ENCODE measurements around the gene PDCD6IP. TPM values are rescaled to one million over a fixed set of nuclear protein-coding genes. Genes with fewer than 3 reads are reported as not detected.

PDCD6IP gene
- total and polyA plus RNA-seq, 2 experiments from 2014 or later, result 45.1 to 185 TPM

DNA sequence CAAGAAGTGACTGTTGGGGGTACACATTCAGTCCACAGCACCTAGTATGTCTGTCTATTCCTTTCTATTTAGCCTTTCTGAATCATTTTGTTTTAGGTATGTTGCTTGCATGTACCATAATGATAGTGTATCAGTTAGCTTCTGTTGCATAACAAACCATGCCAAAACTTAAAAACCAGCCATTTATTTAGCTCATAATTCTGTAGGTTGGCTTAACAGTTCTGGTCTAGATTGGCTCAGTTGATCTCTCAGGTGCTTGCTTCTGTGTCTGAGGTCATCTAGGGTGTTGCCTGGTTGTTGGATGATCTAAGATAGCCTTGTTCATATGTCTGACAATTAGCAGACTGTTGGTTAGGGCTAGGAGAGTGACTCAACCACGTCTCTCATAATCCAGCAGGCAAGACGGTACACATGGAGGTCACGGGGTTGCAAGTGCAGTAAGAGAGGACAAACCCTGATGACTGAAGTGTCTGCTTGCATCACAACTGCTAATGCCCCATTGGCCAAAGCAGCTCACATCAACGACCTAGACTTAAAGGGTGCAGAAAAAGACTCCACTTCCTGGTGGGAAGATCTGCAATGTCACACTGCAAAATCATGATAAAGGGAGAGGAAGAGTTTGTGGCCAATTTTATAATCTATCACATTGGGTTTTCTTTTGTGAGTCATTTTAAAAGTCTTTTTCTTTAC is 6.8 kb upstream of the PDCD6IP start (continued):
- TF ChIP-seq, protein P1, sequence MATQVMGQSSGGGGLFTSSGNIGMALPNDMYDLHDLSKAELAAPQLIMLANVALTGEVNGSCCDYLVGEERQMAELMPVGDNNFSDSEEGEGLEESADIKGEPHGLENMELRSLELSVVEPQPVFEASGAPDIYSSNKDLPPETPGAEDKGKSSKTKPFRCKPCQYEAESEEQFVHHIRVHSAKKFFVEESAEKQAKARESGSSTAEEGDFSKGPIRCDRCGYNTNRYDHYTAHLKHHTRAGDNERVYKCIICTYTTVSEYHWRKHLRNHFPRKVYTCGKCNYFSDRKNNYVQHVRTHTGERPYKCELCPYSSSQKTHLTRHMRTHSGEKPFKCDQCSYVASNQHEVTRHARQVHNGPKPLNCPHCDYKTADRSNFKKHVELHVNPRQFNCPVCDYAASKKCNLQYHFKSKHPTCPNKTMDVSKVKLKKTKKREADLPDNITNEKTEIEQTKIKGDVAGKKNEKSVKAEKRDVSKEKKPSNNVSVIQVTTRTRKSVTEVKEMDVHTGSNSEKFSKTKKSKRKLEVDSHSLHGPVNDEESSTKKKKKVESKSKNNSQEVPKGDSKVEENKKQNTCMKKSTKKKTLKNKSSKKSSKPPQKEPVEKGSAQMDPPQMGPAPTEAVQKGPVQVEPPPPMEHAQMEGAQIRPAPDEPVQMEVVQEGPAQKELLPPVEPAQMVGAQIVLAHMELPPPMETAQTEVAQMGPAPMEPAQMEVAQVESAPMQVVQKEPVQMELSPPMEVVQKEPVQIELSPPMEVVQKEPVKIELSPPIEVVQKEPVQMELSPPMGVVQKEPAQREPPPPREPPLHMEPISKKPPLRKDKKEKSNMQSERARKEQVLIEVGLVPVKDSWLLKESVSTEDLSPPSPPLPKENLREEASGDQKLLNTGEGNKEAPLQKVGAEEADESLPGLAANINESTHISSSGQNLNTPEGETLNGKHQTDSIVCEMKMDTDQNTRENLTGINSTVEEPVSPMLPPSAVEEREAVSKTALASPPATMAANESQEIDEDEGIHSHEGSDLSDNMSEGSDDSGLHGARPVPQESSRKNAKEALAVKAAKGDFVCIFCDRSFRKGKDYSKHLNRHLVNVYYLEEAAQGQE (IDR thresholded peaks at IDR 0.05; ENCODE audit: unreplicated experiment), result no peak
- TF ChIP-seq POLR2AphosphoS5 (IDR thresholded peaks at IDR 0.05; ENCODE audit: low read depth), result no peak
- TF ChIP-seq, protein P2, sequence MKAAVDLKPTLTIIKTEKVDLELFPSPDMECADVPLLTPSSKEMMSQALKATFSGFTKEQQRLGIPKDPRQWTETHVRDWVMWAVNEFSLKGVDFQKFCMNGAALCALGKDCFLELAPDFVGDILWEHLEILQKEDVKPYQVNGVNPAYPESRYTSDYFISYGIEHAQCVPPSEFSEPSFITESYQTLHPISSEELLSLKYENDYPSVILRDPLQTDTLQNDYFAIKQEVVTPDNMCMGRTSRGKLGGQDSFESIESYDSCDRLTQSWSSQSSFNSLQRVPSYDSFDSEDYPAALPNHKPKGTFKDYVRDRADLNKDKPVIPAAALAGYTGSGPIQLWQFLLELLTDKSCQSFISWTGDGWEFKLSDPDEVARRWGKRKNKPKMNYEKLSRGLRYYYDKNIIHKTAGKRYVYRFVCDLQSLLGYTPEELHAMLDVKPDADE (IDR thresholded peaks at IDR 0.05), result no peak
- no peak for TF ChIP-seq NANOG (IDR thresholded peaks at IDR 0.05; ENCODE audit: borderline replicate concordance)
- TF ChIP-seq ZNF114 (CRISPR knock-in tag; IDR thresholded peaks at IDR 0.05), result no peak
- TF ChIP-seq EZH2phosphoT487 (IDR thresholded peaks at IDR 0.05; ENCODE audit: unreplicated experiment), result no peak

DNA sequence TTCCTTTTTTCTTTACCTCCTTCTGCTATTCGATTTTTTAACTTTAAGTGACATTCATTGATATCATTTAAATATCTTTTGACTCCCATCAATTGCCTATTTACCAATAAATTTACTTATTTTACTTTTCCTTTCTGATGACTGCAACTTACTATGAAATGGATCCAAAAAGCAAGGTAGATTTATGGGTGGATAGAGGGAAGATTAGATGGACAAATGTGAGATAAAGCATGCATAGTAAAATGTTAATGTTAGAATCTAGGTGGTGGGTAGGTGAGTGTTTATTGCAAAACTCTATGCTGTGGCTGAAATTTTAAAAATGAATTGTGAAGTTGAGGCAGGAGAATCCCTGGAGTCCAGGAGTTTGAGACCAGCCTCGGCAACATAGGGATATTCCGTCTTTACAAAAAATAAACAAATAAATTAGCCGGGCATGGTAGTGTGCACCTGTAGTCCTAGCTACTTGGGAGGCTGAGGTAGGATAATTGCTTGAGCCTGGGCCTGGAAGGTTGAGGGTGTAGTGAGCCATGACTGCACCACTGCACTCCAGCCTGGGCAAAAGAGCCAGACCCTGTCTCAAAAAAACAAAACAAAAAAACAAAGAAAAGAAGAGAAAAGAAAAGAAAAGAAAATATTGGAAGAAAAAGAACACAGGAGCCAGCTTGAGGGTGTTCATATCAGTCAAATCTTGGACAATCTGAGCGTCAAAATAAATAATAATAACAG is 6.1 kb upstream of the PDCD6IP start:
- no peaks in the 10 kb centered on the region for H3K9me2 ChIP-seq (ENCODE audit: insufficient read depth)
- Mint-ChIP-seq H3K4me3 (no peak overlapping the region), H3K36me3 (ENCODE audit: low read depth) (no peaks in the 10 kb centered on the region), H3K27ac (no peak overlapping the region), H3K27me3 (ENCODE audit: insufficient read depth, low read depth, poor library complexity) (no peaks in the 10 kb centered on the region), H3K9me3 (no peaks in the 10 kb centered on the region), H3K4me1 (peaks cover 21% of the 10 kb centered on the region)
- no peaks in the 10 kb centered on the region for H3F3A ChIP-seq (replicated peaks; ENCODE audit: low read depth)
- H2AFZ ChIP-seq, result no peak overlapping the region
- no peaks in the 10 kb centered on the region for H3K27me3 ChIP-seq (ENCODE audit: insufficient read depth)
- no peak overlapping the region for H3K4me2 ChIP-seq
- no peak for ATAC-seq
- no peak for DNase-seq (ENCODE audit: low spot score)
- 0 out of 2 replicates have a peak, but pooled peaks cover 3% of the 10 kb centered on the region for H3K79me2 ChIP-seq (replicated peaks; ENCODE audit: insufficient read depth)
- H3K4me1 ChIP-seq (ENCODE audit: insufficient read depth), result peaks cover 8% of the 10 kb centered on the region
- H4K20me1 ChIP-seq (replicated peaks; ENCODE audit: insufficient read depth), result no peaks in the 10 kb centered on the region
- no peak overlapping the region for H3K27ac ChIP-seq (ENCODE audit: low read depth)
- no peak overlapping the region for H3K4me3 ChIP-seq
- H3K36me3 ChIP-seq (ENCODE audit: insufficient read depth), result no peaks in the 10 kb centered on the region
- no peak for TF ChIP-seq POLR2AphosphoS5 (IDR thresholded peaks at IDR 0.05; ENCODE audit: low read depth)
- TF ChIP-seq, protein P1 (IDR thresholded peaks at IDR 0.05; ENCODE audit: unreplicated experiment), result no peak
- TF ChIP-seq, protein P3, sequence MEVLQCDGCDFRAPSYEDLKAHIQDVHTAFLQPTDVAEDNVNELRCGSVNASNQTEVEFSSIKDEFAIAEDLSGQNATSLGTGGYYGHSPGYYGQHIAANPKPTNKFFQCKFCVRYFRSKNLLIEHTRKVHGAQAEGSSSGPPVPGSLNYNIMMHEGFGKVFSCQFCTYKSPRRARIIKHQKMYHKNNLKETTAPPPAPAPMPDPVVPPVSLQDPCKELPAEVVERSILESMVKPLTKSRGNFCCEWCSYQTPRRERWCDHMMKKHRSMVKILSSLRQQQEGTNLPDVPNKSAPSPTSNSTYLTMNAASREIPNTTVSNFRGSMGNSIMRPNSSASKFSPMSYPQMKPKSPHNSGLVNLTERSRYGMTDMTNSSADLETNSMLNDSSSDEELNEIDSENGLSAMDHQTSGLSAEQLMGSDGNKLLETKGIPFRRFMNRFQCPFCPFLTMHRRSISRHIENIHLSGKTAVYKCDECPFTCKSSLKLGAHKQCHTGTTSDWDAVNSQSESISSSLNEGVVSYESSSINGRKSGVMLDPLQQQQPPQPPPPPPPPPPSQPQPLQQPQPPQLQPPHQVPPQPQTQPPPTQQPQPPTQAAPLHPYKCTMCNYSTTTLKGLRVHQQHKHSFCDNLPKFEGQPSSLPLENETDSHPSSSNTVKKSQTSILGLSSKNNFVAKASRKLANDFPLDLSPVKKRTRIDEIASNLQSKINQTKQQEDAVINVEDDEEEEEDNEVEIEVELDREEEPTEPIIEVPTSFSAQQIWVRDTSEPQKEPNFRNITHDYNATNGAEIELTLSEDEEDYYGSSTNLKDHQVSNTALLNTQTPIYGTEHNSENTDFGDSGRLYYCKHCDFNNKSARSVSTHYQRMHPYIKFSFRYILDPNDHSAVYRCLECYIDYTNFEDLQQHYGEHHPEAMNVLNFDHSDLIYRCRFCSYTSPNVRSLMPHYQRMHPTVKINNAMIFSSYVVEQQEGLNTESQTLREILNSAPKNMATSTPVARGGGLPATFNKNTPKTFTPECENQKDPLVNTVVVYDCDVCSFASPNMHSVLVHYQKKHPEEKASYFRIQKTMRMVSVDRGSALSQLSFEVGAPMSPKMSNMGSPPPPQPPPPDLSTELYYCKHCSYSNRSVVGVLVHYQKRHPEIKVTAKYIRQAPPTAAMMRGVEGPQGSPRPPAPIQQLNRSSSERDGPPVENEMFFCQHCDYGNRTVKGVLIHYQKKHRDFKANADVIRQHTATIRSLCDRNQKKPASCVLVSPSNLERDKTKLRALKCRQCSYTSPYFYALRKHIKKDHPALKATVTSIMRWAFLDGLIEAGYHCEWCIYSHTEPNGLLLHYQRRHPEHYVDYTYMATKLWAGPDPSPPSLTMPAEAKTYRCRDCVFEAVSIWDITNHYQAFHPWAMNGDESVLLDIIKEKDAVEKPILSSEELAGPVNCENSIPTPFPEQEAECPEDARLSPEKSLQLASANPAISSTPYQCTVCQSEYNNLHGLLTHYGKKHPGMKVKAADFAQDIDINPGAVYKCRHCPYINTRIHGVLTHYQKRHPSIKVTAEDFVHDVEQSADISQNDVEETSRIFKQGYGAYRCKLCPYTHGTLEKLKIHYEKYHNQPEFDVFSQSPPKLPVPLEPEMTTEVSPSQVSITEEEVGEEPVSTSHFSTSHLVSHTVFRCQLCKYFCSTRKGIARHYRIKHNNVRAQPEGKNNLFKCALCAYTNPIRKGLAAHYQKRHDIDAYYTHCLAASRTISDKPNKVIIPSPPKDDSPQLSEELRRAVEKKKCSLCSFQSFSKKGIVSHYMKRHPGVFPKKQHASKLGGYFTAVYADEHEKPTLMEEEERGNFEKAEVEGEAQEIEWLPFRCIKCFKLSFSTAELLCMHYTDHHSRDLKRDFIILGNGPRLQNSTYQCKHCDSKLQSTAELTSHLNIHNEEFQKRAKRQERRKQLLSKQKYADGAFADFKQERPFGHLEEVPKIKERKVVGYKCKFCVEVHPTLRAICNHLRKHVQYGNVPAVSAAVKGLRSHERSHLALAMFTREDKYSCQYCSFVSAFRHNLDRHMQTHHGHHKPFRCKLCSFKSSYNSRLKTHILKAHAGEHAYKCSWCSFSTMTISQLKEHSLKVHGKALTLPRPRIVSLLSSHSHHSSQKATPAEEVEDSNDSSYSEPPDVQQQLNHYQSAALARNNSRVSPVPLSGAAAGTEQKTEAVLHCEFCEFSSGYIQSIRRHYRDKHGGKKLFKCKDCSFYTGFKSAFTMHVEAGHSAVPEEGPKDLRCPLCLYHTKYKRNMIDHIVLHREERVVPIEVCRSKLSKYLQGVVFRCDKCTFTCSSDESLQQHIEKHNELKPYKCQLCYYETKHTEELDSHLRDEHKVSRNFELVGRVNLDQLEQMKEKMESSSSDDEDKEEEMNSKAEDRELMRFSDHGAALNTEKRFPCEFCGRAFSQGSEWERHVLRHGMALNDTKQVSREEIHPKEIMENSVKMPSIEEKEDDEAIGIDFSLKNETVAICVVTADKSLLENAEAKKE (CRISPR knock-in tag; IDR thresholded peaks at IDR 0.05), result no peak
- TF ChIP-seq ZNF114 (CRISPR knock-in tag; IDR thresholded peaks at IDR 0.05), result no peak
- TF ChIP-seq EZH2phosphoT487 (IDR thresholded peaks at IDR 0.05; ENCODE audit: unreplicated experiment), result no peak
- TF ChIP-seq CREB1 (CRISPR knock-in tag; IDR thresholded peaks at IDR 0.05; ENCODE audit: low read depth), result no peak
